Lower leg skin (tissue), 3 donors: ENCODE measurements around the gene RAPGEF4.

Experiments
- CTCF ChIP-seq, 3 donors: fragments of 450-650 bp; IDR thresholded peaks; one replicate each; pipeline ENCODE4 v1.5.1; 2016; ENCODE audit warnings: antibody characterized with exemption in 3 of 3, mild to moderate bottlenecking in 3 of 3, moderate library complexity in 2 of 3
- POLR2A ChIP-seq, 2 donors: fragments of 450-650 bp; IDR thresholded peaks; one replicate each; pipeline ENCODE4 v1.6.1; 2016 to 2017; ENCODE audit warnings: antibody characterized with exemption in 2 of 2, mild to moderate bottlenecking in 1 of 2, moderate library complexity in 1 of 2

- TF ChIP-seq POLR2A (IDR thresholded peaks at IDR 0.05), result no peak
- no peak for TF ChIP-seq CTCF (IDR thresholded peaks at IDR 0.05)
Observed at GRCh38 chr2:173028141-173028540, 292.5 kb downstream of the RAPGEF4 start.
